ENCODE data around the gene PCBP3.

GRCh38 chr21:45850181-45850580 lies 206.7 kb downstream of the PCBP3 start:
- TF ChIP-seq GATA3 (IDR thresholded peaks at IDR 0.05; ENCODE audit: low read depth, low read length) (no peak), GATA2 (IDR thresholded peaks at IDR 0.05; ENCODE audit: low read depth, low read length) (no peak)
